Measurements from ENCODE around the gene BRD1. TPM values are rescaled to one million over a fixed set of nuclear protein-coding genes. Genes with fewer than 3 reads are reported as not detected.
"Not testable (repeated sequence)": the region's sequence is repeated elsewhere in the genome, so short reads cannot be mapped to it uniquely, and the experiment has no call there.

Gene BRD1
- total RNA-seq, 1 experiment from 2014 or later = 15.4 TPM

DNA sequence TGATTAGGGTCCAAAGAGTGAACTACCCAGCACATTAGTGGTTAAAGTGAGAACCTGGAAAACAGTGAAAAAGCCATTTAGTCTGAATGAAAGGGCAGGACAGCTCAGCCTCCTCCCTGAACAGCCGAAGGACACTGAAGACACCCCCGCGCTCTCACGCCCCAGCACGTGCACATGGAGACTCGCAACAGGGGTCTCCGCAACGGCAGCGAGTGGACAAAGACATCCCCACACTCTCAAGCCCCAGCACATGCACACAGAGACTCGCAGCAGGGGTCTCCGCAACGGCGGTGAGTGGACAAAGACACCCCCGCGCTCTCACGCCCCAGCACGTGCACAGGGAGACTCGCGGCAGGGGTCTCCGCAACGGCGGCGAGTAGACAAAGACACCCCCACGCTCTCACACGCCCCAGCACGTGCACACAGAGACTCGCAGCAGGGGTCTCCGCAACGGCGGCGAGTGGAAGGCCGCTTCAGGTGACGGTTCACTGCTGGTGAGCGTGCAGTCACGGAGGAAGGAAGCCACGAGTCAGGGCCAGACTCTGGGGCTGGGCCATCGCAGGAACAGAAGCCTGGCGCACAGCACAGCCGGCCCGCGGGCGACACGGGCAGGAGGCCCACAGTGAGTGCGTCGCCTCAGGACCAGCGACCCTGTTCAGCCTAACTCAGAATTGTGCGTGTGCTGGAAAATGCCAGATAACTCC is 43.6 kb downstream of the BRD1 start:
- DNase-seq (ENCODE audit: low read depth) = no peak

GRCh38 chr22:49783036-49783746 is 44.5 kb downstream of the BRD1 start:
- no peak for DNase-seq (ENCODE audit: low read depth)

- not testable (repeated sequence) for DNase-seq (ENCODE audit: low read depth)
Observed at GRCh38 chr22:49781886-49782285, 45.8 kb downstream of the BRD1 start.

DNA sequence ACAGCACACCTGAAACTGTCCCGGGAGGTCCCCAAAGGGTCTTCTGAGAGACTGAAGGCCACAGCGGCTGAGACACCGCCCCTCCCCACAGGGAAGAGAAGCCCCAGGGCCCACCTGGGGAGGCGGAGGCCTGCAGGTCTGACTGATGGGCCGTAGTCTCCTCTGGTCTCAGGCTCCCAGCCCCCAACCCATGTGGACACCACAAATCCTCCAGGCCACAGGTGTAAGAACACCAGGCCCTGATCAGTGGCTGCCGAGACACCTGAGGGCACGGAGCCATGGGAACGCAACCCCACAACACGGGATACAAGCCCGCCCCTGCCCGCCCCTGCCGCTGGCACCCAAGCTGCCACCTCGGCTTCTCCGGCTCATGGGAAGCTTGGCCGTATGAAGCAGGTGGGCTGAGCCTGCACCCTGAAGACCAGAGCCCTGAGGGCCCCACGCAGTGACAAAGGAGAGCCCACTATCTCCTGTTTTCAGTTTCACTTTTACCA is 46.3 kb downstream of the BRD1 start:
- DNase-seq (ENCODE audit: low read depth) = no peak

- DNase-seq (ENCODE audit: low read depth) = no peak
Observed at GRCh38 chr22:49780698-49781288, 46.9 kb downstream of the BRD1 start.

- no peak for DNase-seq (ENCODE audit: low read depth)
Observed at GRCh38 chr22:49779853-49780697, 47.6 kb downstream of the BRD1 start.

DNA sequence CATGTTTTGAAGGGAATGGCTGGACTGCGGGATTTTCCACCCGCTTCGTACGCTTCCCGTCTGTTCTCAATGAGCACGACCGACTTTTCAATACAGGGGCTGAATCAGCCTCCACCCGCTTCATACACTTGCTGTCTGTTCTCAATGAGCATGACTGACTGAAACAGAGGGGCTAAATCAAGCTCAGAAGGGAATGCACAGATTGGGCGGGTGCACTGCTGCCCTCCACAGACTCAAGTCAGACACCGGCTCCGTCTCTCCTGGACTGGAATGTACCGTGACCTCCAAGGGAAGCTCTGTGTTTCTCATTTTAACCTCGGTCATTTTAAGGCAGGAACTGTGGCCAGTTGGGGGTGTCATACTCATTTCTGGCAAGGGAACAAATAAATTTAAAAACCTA is 48.5 kb downstream of the BRD1 start:
- no peak for DNase-seq (ENCODE audit: low read depth)

- DNase-seq (ENCODE audit: low read depth) = no peak
Observed at GRCh38 chr22:49777569-49778249, 50.0 kb downstream of the BRD1 start.

- DNase-seq (ENCODE audit: low read depth) = no peak
Observed at GRCh38 chr22:49776891-49777290, 50.8 kb downstream of the BRD1 start.

- DNase-seq (ENCODE audit: low read depth) = no peak
Observed at GRCh38 chr22:49775867-49776511, 51.7 kb downstream of the BRD1 start.

DNA sequence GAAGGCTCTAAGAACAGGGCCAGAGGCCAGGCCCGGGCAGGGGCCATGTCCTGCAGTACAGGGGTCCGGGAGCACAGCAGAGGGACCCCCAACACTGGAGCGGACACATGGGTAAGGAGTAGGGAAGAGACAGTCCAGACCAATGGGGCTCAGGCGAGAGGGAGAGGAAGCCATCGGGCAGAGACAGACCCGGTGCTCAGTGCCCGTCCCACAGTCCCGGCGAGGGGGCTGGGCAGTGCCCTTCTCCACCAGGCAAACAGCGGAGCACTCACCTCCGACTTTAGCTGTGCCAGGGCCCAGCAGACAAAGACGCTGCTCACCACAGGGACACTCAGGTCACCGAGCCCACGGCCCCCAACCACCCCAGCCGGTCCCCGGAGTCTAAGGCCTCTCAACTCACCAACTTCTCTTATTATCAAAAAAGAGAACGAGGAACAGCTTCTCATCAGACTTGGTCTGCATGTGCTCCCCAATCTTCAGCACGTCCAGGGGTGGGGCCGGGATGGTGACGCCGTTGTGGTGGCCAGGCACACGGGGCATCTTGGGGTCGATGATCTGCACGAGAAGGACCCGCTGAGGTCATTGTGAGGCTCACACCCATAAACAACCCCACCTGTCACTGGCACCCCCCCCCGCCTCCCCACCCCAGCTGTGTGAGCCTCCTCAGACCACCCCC is 52.3 kb downstream of the BRD1 start:
- no peak for DNase-seq (ENCODE audit: low read depth)

GRCh38 chr22:49774499-49775151 is 53.0 kb downstream of the BRD1 start:
- no peak for DNase-seq (ENCODE audit: low read depth)

DNA sequence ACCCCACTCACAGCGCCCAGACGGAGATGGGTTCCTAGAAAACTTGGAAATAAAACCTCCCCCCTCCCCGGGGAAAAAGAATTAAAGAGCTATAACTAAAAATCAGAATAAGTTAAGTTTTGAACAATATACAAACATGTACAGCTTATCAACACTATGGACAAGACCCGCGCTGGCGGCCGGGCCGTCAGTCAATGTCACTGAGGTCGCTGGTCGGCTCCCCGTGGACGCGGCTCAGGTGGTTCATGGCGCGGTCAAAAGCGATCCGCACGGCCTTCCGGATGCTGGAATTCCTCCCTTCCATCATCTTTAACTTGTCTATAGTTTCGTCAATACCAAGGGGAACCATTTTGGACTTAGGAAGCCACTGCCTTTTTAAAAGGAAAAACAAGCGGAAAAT is 53.6 kb downstream of the BRD1 start:
- DNase-seq (ENCODE audit: low read depth) = no peak

DNA sequence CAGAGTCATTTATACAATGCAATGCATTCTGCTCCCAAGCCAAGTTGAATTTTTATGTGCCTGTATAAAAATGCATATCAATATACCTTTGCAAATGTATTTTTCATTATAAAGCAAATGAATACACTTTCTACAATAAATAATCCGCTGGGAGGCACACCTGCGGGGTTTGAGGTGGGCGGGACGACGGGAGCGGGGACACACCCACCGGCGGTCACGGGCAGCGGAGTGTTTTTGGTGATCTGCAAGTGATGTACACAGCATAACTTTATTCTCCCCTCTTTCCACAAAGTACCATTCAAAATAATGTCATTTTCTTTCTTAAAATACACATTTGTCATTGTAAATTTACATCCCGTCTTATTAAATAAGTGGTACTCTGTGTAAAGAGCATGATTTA is 54.1 kb downstream of the BRD1 start:
- DNase-seq (ENCODE audit: low read depth) = no peak

GRCh38 chr22:49772692-49773091 is 55.0 kb downstream of the BRD1 start:
- DNase-seq (ENCODE audit: low read depth) = no peak

DNA sequence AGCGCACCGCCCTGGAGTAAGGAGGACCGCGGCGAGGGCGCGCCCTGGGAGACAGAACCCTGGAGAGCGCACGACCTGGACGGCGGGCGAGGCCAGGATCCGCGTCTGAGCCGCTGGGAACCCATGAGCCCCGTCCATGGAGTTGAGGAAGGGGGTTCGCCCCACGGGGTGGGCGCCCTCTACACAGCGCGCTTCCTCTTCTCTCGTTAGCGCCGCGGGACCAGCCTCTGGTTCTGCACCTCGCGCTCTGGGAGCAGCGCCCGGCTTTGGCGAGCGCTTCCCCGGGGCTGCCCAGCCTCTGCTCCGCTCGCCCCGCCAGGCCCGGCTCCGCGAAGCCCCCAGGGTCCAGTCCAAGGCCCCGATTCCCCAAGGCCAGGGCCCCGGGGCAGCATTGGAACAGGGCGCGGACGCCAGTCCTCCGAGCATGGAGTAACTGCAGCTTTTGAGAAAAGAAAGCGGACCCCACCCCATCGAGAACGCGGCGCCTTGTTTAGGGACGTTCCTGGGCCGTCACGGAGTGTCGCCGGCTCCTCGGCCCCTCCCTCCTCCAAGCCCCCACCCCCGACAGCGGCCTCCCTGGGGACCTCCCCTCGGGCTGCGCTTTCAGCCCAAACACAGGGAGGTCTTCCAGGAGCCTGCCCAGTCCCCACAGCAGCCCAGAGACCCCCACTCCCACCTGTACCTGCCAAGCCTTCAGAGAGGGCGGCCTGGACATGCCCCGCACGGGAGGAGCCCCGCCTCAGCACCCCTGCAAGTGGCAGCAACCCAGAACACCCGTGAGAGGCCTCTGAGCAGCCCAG is 56.2 kb downstream of the BRD1 start:
- no peak for DNase-seq (ENCODE audit: low read depth)

- DNase-seq (ENCODE audit: low read depth) = no peak
Observed at GRCh38 chr22:49770547-49771265, 57.0 kb downstream of the BRD1 start.

Data from Daoy (cell line).